Gastrocnemius medialis (tissue), 4 donors: ENCODE data around the gene MARCO. TPM values are rescaled to one million over a fixed set of nuclear protein-coding genes. Genes with fewer than 3 reads are reported as not detected.

Experiments
- ATAC-seq, 2 donors: fragments of 150-250 bp; one replicate each; pipeline ENCODE4 v1.9.1; 2016
- DNase-seq, 2 donors: peaks; one replicate each; pipeline ENCODE4 v3.0.0-alpha.2; 2019
- H3K27ac ChIP-seq, 4 donors: fragments of 200-600 bp; sonication (generic); 1 replicate in 1 of 4; 2 replicates in 3 of 4; pipeline ENCODE4 v1.5.1; 2016 to 2018; ENCODE audit warnings: mild to moderate bottlenecking in 2 of 4, moderate library complexity in 1 of 4
- H3K27me3 ChIP-seq, 3 donors: fragments of 200-600 bp; sonication (generic) in 2 of 3; 1 replicate in 1 of 3; 2 replicates in 2 of 3; pipeline versions ENCODE4 v1.5.1 to v1.6.0; 2016 to 2019; ENCODE audit warnings: mild to moderate bottlenecking in 1 of 3, moderate library complexity in 1 of 3
- H3K36me3 ChIP-seq, 2 donors: fragments of 200-600 bp; sonication (generic) in 1 of 2; one replicate each; pipeline ENCODE4 v1.5.1; 2017 to 2018
- H3K4me1 ChIP-seq, 2 donors: fragments of 200-600 bp; sonication (generic) in 1 of 2; one replicate each; pipeline ENCODE4 v1.5.1; 2016 to 2017; ENCODE audit warnings: mild to moderate bottlenecking in 2 of 2
- H3K4me3 ChIP-seq, 4 donors: fragments of 200-600 bp; sonication (generic) in 3 of 4; 1 replicate in 1 of 4; 2 replicates in 3 of 4; pipeline ENCODE4 v1.5.1; 2016 to 2019; ENCODE audit warnings: mild to moderate bottlenecking in 2 of 4
- H3K9me3 ChIP-seq, 3 donors: fragments of 200-600 bp; sonication (generic) in 2 of 3; 1 replicate in 1 of 3; 2 replicates in 2 of 3; pipeline ENCODE4 v1.5.1; 2016 to 2019
- CTCF ChIP-seq, 5 experiments: fragments of 450-650 bp in 3 of 5; fragments of 200-600 bp in 2 of 5; sonication (generic) in 2 of 5; IDR thresholded peaks in 4 of 5; conservative IDR thresholded peaks in 1 of 5; 1 replicate in 4 of 5; 2 replicates in 1 of 5; pipeline ENCODE4 v1.5.1; 2016 to 2019; ENCODE audit warnings: antibody characterized with exemption in 5 of 5, mild to moderate bottlenecking in 3 of 5, moderate library complexity in 3 of 5
- POLR2A ChIP-seq, 2 donors: fragments of 450-650 bp; IDR thresholded peaks; one replicate each; pipeline ENCODE4 v1.6.1; 2017; ENCODE audit warnings: antibody characterized with exemption in 2 of 2, mild to moderate bottlenecking in 2 of 2, moderate library complexity in 2 of 2
- in situ Hi-C, 4 donors: fragments of 200-750 bp; cut with MboI; loops; one replicate each; pipeline versions ENCODE4 v1.15.0 to v1.8.0; 2017; ENCODE audit warnings: low sequenced_read_pairs in 4 of 4
- intact Hi-C: fragments of 100-400 bp; cut with DNase I; formaldehyde crosslinking; loops from one replicate; pipeline ENCODE4 v1.15.1; 2023; ENCODE audit warnings: low total_unique reads
- total RNA-seq, 4 donors: library from RNA; depleted of rRNA; stranded (reverse); fragments of >200 nt; gene quantifications; one replicate each; pipeline versions ENCODE4 v1.1.0 to v1.2.3, GENCODE V29; 2016

Gene MARCO
- total RNA-seq, result 1 to 10 TPM in 3 of 4 donors, under 1 TPM in 1; 0.66 to 5.9 (median 2.6) TPM

GRCh38 chr2:118942031-118942430 is at the start of gene MARCO:
Gene MARCO (plus strand): TSS chr2:118942194. CDS start chr2:118942301, 107 bp downstream.
- DNase-seq (no peak), ATAC-seq (no peak)
- H3K4me3 ChIP-seq, result no peak within 1 kb of the TSS
- TF ChIP-seq POLR2A (IDR thresholded peaks at IDR 0.05), result no peak
- TF ChIP-seq CTCF (IDR thresholded peaks at IDR 0.05 in 4 of 5, conservative IDR thresholded peaks at IDR 0.05 in 1 of 5), result no peak
- intact Hi-C loops (no loop called here), in situ Hi-C loops (no loop called here)
- H3K27ac ChIP-seq, result no peak within 1 kb of the TSS
- no peaks in the 10 kb centered on the region for H3K36me3 ChIP-seq
- no peaks in the 10 kb centered on the region for H3K27me3 ChIP-seq
- no peaks in the 10 kb centered on the region for H3K4me1 ChIP-seq
- no peaks in the 10 kb centered on the region for H3K9me3 ChIP-seq

GRCh38 chr2:118893100-118893499 is 48.9 kb upstream of the MARCO start:
- no peak overlapping the region for H3K27ac ChIP-seq
- no peak for DNase-seq
- H3K4me3 ChIP-seq, result no peak overlapping the region
- ATAC-seq, result no peak
- no peaks in the 10 kb centered on the region for H3K36me3 ChIP-seq
- H3K4me1 ChIP-seq, result no peaks in the 10 kb centered on the region
- H3K9me3 ChIP-seq, result peaks cover 0 to 25% (median 2%) of the 10 kb centered on the region in 3 donors
- intact Hi-C loops (no loop called here), in situ Hi-C loops (loop anchor here in 2 of 4 donors (25.0 kb wide), 2 partner anchors 244 to 419 kb away; no protein-coding TSS in a partner anchor)
- no peak for TF ChIP-seq POLR2A (IDR thresholded peaks at IDR 0.05)
- no peaks in the 10 kb centered on the region for H3K27me3 ChIP-seq

- Histone ChIP-seq H3K27ac (no peak overlapping the region), H3K4me1 (no peaks in the 10 kb centered on the region), H3K36me3 (no peaks in the 10 kb centered on the region), H3K9me3 (no peaks in the 10 kb centered on the region), H3K27me3 (no peaks in the 10 kb centered on the region), H3K4me3 (no peak overlapping the region)
- TF ChIP-seq CTCF (IDR thresholded peaks at IDR 0.05 in 4 of 5, conservative IDR thresholded peaks at IDR 0.05 in 1 of 5), result no peak
- no peak for TF ChIP-seq POLR2A (IDR thresholded peaks at IDR 0.05)
- no peak for ATAC-seq
- no peak for DNase-seq
- in situ Hi-C loops (no loop called here), intact Hi-C loops (no loop called here)
Observed at GRCh38 chr2:118902266-118903028, 39.5 kb upstream of the MARCO start.

GRCh38 chr2:118903029-118903351 is 39.0 kb upstream of the MARCO start:
- intact Hi-C loops (no loop called here), in situ Hi-C loops (no loop called here)
- no peak overlapping the region for H3K27ac ChIP-seq
- H3K27me3 ChIP-seq, result no peaks in the 10 kb centered on the region
- DNase-seq, result no peak
- H3K9me3 ChIP-seq, result no peaks in the 10 kb centered on the region
- ATAC-seq, result no peak
- no peaks in the 10 kb centered on the region for H3K36me3 ChIP-seq
- no peak overlapping the region for H3K4me3 ChIP-seq
- TF ChIP-seq POLR2A (IDR thresholded peaks at IDR 0.05) (no peak), CTCF (IDR thresholded peaks at IDR 0.05 in 4 of 5, conservative IDR thresholded peaks at IDR 0.05 in 1 of 5) (no peak)
- H3K4me1 ChIP-seq, result no peaks in the 10 kb centered on the region

- TF ChIP-seq POLR2A (IDR thresholded peaks at IDR 0.05) (no peak), CTCF (IDR thresholded peaks at IDR 0.05 in 4 of 5, conservative IDR thresholded peaks at IDR 0.05 in 1 of 5) (no peak)
- H3K4me3 ChIP-seq, result no peak overlapping the region
- no peaks in the 10 kb centered on the region for H3K36me3 ChIP-seq
- in situ Hi-C loops, result no loop called here
- no peak for ATAC-seq
- intact Hi-C loops, result no loop called here
- H3K9me3 ChIP-seq, result no peaks in the 10 kb centered on the region
- no peaks in the 10 kb centered on the region for H3K4me1 ChIP-seq
- no peak overlapping the region for H3K27ac ChIP-seq
- no peak for DNase-seq
- H3K27me3 ChIP-seq, result no peaks in the 10 kb centered on the region
Observed at GRCh38 chr2:118903551-118904479, 38.2 kb upstream of the MARCO start.
